Right lobe of liver (tissue), 4 donors: ENCODE results near the gene SLC35A3.
"Not testable (repeated sequence)": the region's sequence is repeated elsewhere in the genome, so short reads cannot be mapped to it uniquely, and the experiment has no call there.

Experiments
- CTCF ChIP-seq, 4 donors: fragments of 200-600 bp in 3 of 4; fragments of 450-650 bp in 1 of 4; IDR thresholded peaks; one replicate each; pipeline versions ENCODE4 v1.5.1 to v1.8.0; 2016 to 2022; ENCODE audit warnings: antibody characterized with exemption in 4 of 4, mild to moderate bottlenecking in 2 of 4
- POLR2A ChIP-seq: fragments of 450-650 bp; IDR thresholded peaks from one replicate; pipeline ENCODE4 v1.6.1; 2017; ENCODE audit warnings: antibody characterized with exemption, mild to moderate bottlenecking
- donor health status: DM: no; HTN: no; CAD: no.
- donor health status: DM: no; HTN: no; CAD: no.
- donor health status: DM: no; HTN: yes; CAD: no.

- TF ChIP-seq CTCF (IDR thresholded peaks at IDR 0.05); POLR2A: not testable (repeated sequence)
These were observed 77.5 kb downstream of the SLC35A3 start for GRCh38 chr1:100047235-100047708.
